Measurements from ENCODE around the gene CDC45.

The CDC45 gene

GRCh38 chr22:19448076-19448607 is 31.6 kb upstream of the CDC45 start:
- no peak for DNase-seq

DNA sequence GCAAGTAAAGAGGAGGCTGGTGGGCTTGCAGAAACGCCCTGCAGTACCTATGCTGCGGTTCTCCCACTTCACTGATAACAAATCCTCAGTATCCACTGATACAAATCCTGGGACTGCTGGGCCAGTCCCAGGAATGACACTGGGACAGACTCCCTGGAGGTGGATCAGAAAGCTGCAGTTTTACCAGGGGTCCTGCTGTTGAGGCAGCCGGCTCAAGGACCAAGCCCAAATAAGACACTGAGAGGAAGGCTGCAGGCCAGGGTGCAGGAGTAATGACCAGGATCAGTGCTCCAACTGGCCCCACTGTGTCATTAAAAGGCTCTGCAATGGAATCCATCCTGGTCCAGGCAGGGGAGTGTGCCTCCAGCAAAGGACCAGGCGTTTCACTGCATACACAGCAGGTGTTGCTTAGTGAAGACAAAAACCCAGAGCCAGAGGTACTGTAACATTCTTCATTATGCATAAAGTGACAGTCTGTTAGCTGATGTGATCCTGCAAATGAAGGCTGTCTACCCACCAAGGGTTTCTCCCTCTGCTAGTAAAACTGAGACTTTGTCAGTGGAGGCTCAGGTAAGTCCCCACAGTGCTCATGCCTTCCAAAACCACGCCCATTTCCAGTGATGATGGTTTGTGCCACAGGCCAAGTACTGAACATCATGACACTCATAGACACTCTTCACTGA is 30.8 kb upstream of the CDC45 start:
- DNase-seq: no peak

DNA sequence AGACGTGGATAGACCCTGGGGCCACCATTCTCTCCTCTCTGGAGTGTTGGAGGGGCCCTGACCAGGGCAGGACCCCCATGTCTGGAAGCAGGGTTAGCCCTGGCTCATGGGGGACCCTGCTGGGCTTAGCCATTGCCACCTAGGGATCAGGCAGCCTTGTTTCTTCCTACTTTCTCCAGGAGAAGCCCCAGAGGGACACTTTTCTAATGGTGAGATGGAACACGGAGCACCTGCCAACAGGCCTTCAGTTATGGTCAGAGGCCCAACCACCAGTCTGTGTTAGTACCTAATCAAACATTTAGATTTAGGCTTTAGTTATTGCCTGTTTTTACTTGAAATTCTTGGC is 30.3 kb upstream of the CDC45 start:
- DNase-seq: no peak

DNA sequence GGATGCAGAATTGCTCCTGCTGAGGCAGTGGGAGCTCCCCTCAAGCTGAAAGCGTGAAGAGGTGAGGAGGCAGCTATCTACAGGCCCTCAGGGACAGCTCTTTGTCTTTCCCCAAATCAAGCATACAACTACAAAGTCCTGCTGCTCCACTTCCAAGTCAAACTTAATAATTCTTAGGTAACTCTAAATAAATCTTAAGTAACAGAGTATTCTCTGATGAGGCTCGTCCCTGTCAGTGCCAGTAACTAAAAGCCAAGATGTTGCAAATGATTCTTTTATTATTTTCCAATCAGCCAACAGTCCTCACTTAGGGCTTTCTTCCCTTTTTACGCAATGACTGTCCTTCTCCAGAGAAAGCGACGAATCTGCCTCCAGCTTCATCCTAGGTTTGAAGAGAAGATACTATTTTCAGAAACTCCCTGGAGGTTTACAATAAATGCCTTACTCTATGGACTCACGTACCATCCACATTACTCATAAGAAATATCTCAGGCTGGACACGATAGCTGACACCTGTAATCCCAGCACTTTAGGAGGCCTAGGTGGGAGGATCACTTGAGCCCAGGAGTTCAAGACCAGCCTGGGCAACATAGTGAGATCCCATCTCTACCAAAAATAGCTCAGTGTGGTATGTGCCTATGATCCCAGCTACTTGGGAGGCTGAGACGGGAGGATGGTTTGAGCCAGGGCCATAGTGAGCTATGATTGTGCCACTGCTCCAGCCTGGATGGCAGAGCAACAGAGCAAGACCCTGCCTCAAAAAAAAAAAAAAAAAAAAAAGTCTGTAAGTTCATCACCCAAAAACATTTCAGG is 29.2 kb upstream of the CDC45 start:
- DNase-seq: no peak

DNA sequence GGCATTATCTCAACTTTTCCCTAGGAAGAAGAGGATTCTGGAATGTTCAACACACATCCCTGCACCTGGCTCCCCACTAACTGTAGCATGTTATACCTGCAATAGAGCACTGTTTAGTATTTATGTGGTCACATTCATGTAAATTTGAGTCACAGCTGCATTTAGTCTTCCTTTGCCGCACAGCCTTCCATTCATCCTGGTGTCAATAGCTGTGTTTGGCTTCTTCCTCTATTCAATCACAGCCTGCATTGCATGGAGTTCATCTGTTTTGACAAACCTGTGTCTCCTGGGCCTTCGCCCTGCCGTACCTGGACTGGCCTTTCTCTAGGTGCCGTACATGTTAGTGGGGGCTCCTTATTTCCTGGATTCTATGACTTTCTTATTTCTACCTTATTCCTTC is 28.1 kb upstream of the CDC45 start:
- DNase-seq: no peak

DNA sequence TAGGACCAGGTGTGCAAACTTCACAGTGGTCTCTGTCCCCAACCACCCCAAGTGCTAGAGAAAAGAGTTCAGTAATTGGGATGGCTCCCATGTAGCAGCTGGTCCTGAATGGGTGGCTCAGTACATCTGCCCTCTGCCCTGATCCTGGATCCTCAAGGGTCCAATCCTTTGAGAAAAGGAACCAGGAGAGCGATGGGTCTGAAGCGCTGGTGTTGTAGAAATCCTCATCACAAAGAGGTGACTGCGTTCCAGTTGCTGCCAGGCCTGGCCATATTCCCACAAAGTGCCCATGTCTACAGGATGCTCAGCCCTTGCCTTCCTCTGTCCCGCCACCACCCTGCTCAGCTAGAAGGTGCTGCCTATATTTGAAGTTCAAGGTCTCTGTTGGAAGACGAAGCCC is 26.0 kb upstream of the CDC45 start:
- no peak for DNase-seq

GRCh38 chr22:19454156-19454555 is 25.6 kb upstream of the CDC45 start:
- DNase-seq: no peak

DNA sequence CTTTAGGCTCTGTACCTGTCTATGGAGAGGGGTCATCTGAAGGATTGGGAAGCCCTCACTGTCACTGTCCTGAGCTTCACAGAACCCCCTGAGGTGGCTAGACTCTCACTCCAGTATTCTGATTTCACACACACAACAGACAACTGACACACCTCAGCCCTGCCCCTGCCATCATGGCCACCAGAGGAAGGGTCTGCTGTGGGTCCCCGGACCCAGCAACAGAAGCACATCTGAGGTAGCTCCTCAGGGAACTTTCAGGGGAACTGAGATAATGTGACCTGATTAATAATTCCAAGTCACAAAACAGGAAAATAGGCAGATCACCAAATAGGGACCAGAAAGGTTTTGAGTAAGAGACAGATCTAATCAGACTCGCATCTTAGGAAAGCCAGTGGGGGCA is 24.7 kb upstream of the CDC45 start:
- DNase-seq: no peak

- no peak for DNase-seq
Measured at GRCh38 chr22:19455585-19456370, 23.9 kb upstream of the CDC45 start.

DNA sequence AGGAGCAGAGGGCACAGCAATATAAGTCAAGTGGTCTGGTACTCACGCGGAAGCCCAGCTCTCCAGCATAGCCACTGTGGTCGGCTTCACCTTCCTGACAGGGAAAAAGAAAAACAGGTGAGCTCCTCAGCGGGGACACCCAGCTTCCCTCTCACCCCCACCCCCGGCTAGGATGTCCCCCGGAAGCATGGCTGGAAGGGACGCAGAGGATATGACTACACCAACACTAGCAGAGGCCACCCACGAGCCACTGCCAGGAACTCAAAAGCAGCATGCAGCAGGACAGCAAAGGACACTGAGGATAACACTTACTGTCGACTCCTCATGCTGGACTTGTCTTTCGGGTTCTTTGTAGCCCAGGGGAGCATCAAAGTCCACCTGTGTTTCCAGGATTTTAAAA is 23.2 kb upstream of the CDC45 start:
- DNase-seq: no peak

- no peak for DNase-seq
Measured at GRCh38 chr22:19457828-19458428, 21.8 kb upstream of the CDC45 start.

DNA sequence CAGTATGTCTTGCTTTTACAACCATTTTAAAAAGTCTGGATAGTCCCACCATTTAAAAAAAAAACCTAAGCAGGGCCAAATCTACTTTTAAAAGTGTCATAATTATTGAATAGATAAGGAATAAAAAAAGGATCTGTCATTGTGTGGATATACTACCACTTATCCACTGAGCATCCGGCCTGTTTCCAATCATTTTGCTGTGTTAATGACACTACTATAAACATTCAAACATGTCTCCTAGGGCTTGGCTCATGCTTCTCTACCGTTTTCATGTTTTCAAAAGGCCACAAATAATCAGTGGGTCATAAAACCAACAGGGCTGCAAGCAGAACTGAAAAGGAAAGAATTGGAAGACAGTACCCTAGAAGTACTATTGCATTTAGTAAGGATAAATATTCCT is 19.7 kb upstream of the CDC45 start:
- DNase-seq: no peak

GRCh38 chr22:19461506-19461905 is 18.2 kb upstream of the CDC45 start:
- no peak for DNase-seq

- no peak for DNase-seq
Measured at GRCh38 chr22:19463008-19463407, 16.7 kb upstream of the CDC45 start.

DNA sequence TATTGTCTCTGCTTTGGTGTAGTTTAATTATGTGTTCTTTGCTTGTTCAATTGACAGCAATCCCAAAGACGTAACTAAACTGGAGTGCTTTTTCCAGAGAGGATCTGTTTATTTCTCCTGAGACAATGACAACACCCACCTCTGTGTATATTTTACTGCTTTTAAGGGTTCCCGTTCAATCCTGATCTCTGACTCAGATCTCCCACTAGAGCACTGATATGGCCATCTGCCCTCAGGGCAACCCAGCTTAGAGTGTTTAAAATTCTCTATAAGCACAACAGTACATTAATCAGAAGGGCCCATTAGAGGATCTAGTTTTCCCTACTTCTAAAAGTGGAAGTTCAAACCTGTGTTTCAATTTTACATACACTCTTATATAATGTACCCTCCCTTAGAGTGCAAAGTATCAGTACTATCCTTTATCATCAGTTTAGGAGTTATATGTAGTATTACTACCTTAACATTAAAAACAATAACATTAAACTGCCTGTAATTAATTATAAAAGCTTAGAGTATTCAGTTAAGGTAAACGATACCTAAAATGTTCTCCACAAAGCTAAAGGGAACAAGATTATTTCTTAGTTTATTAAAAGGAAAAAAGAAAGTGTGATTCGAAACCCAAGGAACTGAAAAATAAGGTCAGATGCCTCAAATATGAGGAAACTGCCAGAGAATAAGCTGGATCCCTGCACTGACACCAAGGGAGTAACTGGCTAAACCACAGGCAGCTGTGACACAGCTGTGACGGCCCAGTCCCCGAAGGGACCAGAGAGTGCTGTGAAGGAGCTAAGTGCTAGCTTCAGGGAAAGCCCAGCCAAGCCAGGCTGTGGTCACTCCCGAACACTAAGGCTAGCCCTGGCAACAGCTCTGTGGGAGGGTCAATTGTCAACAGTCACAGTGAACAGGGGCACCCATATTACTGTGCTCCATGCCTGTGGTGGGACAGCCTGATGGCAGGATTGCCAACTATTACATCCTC is 15.9 kb upstream of the CDC45 start:
- DNase-seq: no peak

DNA sequence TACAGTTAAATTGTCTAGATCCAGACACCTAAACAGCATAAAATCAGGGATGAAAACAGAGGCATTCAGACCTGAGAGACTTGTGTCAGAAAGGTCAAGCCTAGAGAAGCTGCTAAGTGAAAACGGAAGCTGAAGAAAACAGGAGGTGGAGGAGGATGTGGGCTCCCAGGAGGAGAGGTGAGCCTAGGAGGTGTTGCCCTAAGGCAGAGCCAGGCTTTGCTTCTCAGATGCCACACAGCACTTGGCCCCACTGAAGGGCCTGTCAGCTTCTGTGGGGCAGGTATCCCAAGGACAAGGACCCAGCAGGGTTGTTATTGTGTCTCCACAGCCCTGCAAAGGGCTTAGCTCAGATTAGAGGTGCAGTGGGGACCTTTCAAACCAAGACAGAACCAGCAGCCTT is 15.2 kb upstream of the CDC45 start:
- no peak for DNase-seq

GRCh38 chr22:19464975-19465374 is 14.7 kb upstream of the CDC45 start:
- DNase-seq: no peak

GRCh38 chr22:19466126-19466716 is 13.5 kb upstream of the CDC45 start:
- DNase-seq: no peak

- DNase-seq: no peak
Measured at GRCh38 chr22:19466848-19467752, 12.6 kb upstream of the CDC45 start.

GRCh38 chr22:19467912-19468311 is 11.8 kb upstream of the CDC45 start:
- no peak for DNase-seq
